CD4-positive, alpha-beta T cell (primary cell): ENCODE data around the gene LRRC15. TPM values are rescaled to one million over a fixed set of nuclear protein-coding genes. Genes with fewer than 3 reads are reported as not detected.
A peak's percentile ranks its signal among the peaks of the same experiment; 100 is the strongest.

Source experiments
- ATAC-seq: fragments of 200-7000 bp; cut with Tn5 transposase; one replicate; pipeline ENCODE4 v1.10.0; 2022; ENCODE audit warnings: mild to moderate bottlenecking; ENCODE audit not compliant: poor library complexity
- CTCF ChIA-PET: fragments of 350-600 bp; sonication (Branson Sonifier 250); formaldehyde crosslinking; loops from one replicate; lab custom pipeline; 2021; ENCODE audit warnings: antibody characterized with exemption, inconsistent platforms; lab: Charles Lee
- POLR2A ChIA-PET: fragments of 350-600 bp; sonication (Branson Sonifier 250); formaldehyde crosslinking; loops from one replicate; lab custom pipeline; 2021; ENCODE audit warnings: antibody characterized with exemption, inconsistent platforms; lab: Charles Lee
- DNase-seq, 14 experiments: peaks; one replicate each; pipeline ENCODE4 v3.0.0-alpha.2; 2013 to 2020; ENCODE audit warnings: mixed read lengths in 2 of 14
- H3K27ac ChIP-seq, 2 donors: one replicate each; pipeline versions ENCODE4 v1.5.1 to v1.7.0; 2013; ENCODE audit warnings: low read length in 2 of 2, low read depth in 1 of 2, mild to moderate bottlenecking in 1 of 2
- H3K27me3 ChIP-seq, 2 experiments: 1 replicate in 1 of 2; 2 replicates in 1 of 2; pipeline versions ENCODE4 v1.6.1 to v1.7.0; 2013; ENCODE audit warnings: low read length in 2 of 2, control low read depth in 1 of 2, mild to moderate bottlenecking in 1 of 2, moderate library complexity in 1 of 2; ENCODE audit not compliant: insufficient read depth in 2 of 2, control insufficient read depth in 1 of 2
- H3K36me3 ChIP-seq: one replicate; pipeline ENCODE4 v1.6.1; 2013; ENCODE audit warnings: low read length, control low read depth; ENCODE audit not compliant: insufficient read depth
- H3K4me1 ChIP-seq: one replicate; pipeline ENCODE4 v1.6.1; 2013; ENCODE audit warnings: low read length, control low read depth; ENCODE audit not compliant: insufficient read depth
- H3K4me3 ChIP-seq: one replicate; pipeline ENCODE4 v1.5.1; 2013; ENCODE audit warnings: mild to moderate bottlenecking, low read length, moderate library complexity
- H3K9me3 ChIP-seq, 2 experiments: 1 replicate in 1 of 2; 2 replicates in 1 of 2; pipeline versions ENCODE4 v1.6.1 to v1.7.0; 2013; ENCODE audit warnings: low read length in 2 of 2, mild to moderate bottlenecking in 2 of 2, control low read depth in 1 of 2, moderate library complexity in 1 of 2; ENCODE audit not compliant: control insufficient read depth in 1 of 2, insufficient read depth in 1 of 2
- H3K27ac Mint-ChIP-seq: one replicate; pipeline ENCODE4 v1.8.0; 2020; ENCODE audit warnings: mixed read lengths
- H3K27me3 Mint-ChIP-seq: one replicate; pipeline ENCODE4 v1.8.0; 2021; ENCODE audit warnings: mixed read lengths
- H3K36me3 Mint-ChIP-seq: one replicate; pipeline ENCODE4 v1.8.0; 2021; ENCODE audit warnings: low read depth, mixed read lengths
- H3K4me1 Mint-ChIP-seq: one replicate; pipeline ENCODE4 v1.8.0; 2021; ENCODE audit warnings: low read depth, mixed read lengths
- H3K4me3 Mint-ChIP-seq: one replicate; pipeline ENCODE4 v1.8.0; 2020; ENCODE audit warnings: mild to moderate bottlenecking, mixed read lengths
- H3K9me3 Mint-ChIP-seq: one replicate; pipeline ENCODE4 v1.8.0; 2020; ENCODE audit warnings: mixed read lengths
- CTCF ChIP-seq: fragments of 200-600 bp; IDR thresholded peaks from one replicate; pipeline ENCODE4 v1.8.0; 2022; ENCODE audit warnings: antibody characterized with exemption, mild to moderate bottlenecking
- intact Hi-C, 2 experiments: fragments of 100-400 bp; cut with DNase I in 1 of 2; cut with micrococcal nuclease in 1 of 2; formaldehyde crosslinking; loops; one replicate each; pipeline versions ENCODE4 v1.15.1 to v1.9.0; 2023 to 2025; cut with DNase I, micrococcal nuclease
- total RNA-seq, 174 experiments: library from RNA in 2 of 174; stranded (reverse) in 2 of 174; gene quantifications; one replicate each; pipeline ENCODE4 v1.2.3 and lab custom pipeline; 2021 to 2026

LRRC15 gene
- total RNA-seq, 2 experiments from 2014 or later, result not detected

DNA sequence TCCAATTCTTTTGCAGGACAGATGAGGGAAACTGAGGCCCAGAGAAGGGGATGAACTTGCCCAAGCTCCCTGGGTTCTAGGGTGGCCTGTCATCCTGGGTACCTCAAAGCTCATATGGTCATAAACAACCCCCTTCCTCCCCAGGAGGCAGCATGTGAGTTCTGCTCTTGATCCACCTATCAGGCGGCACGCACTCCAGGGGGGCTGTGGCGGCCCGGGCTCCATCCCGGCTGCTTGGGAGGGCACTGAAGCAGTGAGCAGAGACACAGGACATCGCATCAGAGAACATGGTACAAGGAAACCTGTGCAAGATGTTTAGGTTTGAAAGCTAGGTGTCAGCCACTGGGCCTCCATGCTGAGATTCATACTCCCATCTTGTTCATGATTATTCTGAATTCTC, 52.6 kb downstream of the LRRC15 start:
- H3K27me3 ChIP-seq, result peaks cover 16 to 20% of the 10 kb centered on the region in 2 experiments
- H3K27ac ChIP-seq, result no peak overlapping the region
- no peak overlapping the region for H3K27ac Mint-ChIP-seq
- H3K4me1 Mint-ChIP-seq, result peaks cover 17% of the 10 kb centered on the region
- ChIA-PET CTCF (no interaction called here), POLR2A (no interaction called here)
- peaks cover 35% of the 10 kb centered on the region for H3K27me3 Mint-ChIP-seq
- H3K4me3 ChIP-seq, result no peak overlapping the region
- no peak for TF ChIP-seq CTCF
- peaks cover 8 to 9% of the 10 kb centered on the region in 2 experiments for H3K9me3 ChIP-seq
- H3K36me3 ChIP-seq, result no peaks in the 10 kb centered on the region
- intact Hi-C loops, result loop anchor here (5.0 to 10.0 kb wide), 4 partner anchors 180 to 1750 kb away; partner anchors contain the start of gene HES1 (in 1 of the 2)
- H3K4me3 Mint-ChIP-seq, result no peak overlapping the region
- H3K4me1 ChIP-seq, result peaks cover 15% of the 10 kb centered on the region
- ATAC-seq (no peak), DNase-seq (no peak)
- H3K36me3 Mint-ChIP-seq, result no peaks in the 10 kb centered on the region
- H3K9me3 Mint-ChIP-seq, result peaks cover 2% of the 10 kb centered on the region

DNA sequence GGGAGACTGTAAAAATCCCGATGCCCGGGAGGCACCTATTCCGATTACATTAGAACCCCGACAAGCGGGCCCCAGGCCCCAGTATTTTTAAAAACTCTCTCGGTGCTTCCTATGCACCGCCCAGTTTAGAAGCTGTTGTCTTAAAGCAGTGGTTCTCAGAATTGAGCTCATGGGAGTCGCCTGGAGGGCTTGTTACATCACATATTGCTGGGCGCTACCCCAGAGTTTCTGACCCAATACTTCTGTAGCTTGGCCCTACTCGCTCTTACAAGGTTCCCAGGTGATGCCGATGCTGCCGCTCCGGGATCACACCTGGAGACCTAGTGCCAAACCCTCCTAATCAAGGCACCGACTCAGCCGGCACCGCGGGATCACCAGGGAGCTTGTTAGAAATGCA, 53.6 kb downstream of the LRRC15 start:
- ChIA-PET POLR2A (interaction anchor here (0.7 to 1.3 kb wide), 7 partner anchors 9 to 652 kb away, joined by 3 to 8 read pairs (median 4); no protein-coding TSS in a partner anchor), CTCF (interaction anchor here (0.7 to 2.0 kb wide), 21 partner anchors 8 to 674 kb away, joined by 3 to 20 read pairs (median 4); partner anchors contain the start of gene HES1)
- Mint-ChIP-seq H3K4me3 (peak overlapping the region; percentile 31), H3K9me3 (peaks cover 2% of the 10 kb centered on the region), H3K36me3 (no peaks in the 10 kb centered on the region), H3K27me3 (peaks cover 35% of the 10 kb centered on the region), H3K27ac (no peak overlapping the region), H3K4me1 (peaks cover 17% of the 10 kb centered on the region)
- peaks cover 16 to 20% of the 10 kb centered on the region in 2 experiments for H3K27me3 ChIP-seq
- DNase-seq, result no peak
- ATAC-seq, result peak; percentile 52
- H3K4me1 ChIP-seq, result peaks cover 15% of the 10 kb centered on the region
- peak overlapping the region; percentile 56 for H3K4me3 ChIP-seq
- no peak for TF ChIP-seq CTCF
- no peaks in the 10 kb centered on the region for H3K36me3 ChIP-seq
- intact Hi-C loops, result loop anchor here (1.0 to 10.0 kb wide), 7 partner anchors 179 to 1749 kb away; partner anchors contain the start of gene HES1 (in 1 of the 2)
- no peak overlapping the region for H3K27ac ChIP-seq
- H3K9me3 ChIP-seq, result peaks cover 8 to 9% of the 10 kb centered on the region in 2 experiments

- intact Hi-C loops, result loop anchor here (1.0 to 10.0 kb wide), 7 partner anchors 178 to 1748 kb away; partner anchors contain the start of gene HES1 (in 1 of the 2)
- H3K4me3 Mint-ChIP-seq, result peak overlapping the region; percentile 75
- H3K36me3 Mint-ChIP-seq, result no peaks in the 10 kb centered on the region
- peaks cover 17% of the 10 kb centered on the region for H3K4me1 Mint-ChIP-seq
- Histone ChIP-seq H3K36me3 (no peaks in the 10 kb centered on the region), H3K27ac (no peak overlapping the region), H3K9me3 (peaks cover 8 to 9% of the 10 kb centered on the region in 2 experiments), H3K4me1 (peaks cover 15% of the 10 kb centered on the region), H3K27me3 (peaks cover 16 to 20% of the 10 kb centered on the region in 2 experiments), H3K4me3 (peak overlapping the region; percentile 56)
- H3K27me3 Mint-ChIP-seq, result peaks cover 35% of the 10 kb centered on the region
- ChIA-PET POLR2A (interaction anchor here (0.6 to 1.3 kb wide), 8 partner anchors 8 to 685 kb away, joined by 3 to 8 read pairs (median 4); no protein-coding TSS in a partner anchor), CTCF (interaction anchor here (0.7 to 2.0 kb wide), 23 partner anchors 8 to 674 kb away, joined by 3 to 20 read pairs (median 4); partner anchors contain the start of gene HES1)
- DNase-seq (peak; percentile 59 to 90 (median 80)), ATAC-seq (peak; percentile 92)
- peak; percentile 95 for TF ChIP-seq CTCF
- peaks cover 2% of the 10 kb centered on the region for H3K9me3 Mint-ChIP-seq
- H3K27ac Mint-ChIP-seq, result no peak overlapping the region
Measured at GRCh38 chr3:194315088-194315964, 54.2 kb downstream of the LRRC15 start.
